Psoas muscle (tissue), 8 donors: ENCODE results near the gene WNT16. TPM values are rescaled to one million over a fixed set of nuclear protein-coding genes. Genes with fewer than 3 reads are reported as not detected.

ENCODE experiments used
- ATAC-seq, 4 donors: fragments of 200-7000 bp; cut with Tn5 transposase; one replicate each; pipeline ENCODE4 v1.9.1; 2020; ENCODE audit warnings: moderate library complexity in 3 of 4, mild to moderate bottlenecking in 2 of 4
- DNase-seq, 2 donors: peaks; one replicate each; pipeline ENCODE4 v3.0.0-alpha.2; 2020
- H3K27ac ChIP-seq: fragments of 200-600 bp; one replicate; pipeline ENCODE4 v1.8.0; 2022
- H3K27me3 ChIP-seq, 3 donors: fragments of 200-600 bp in 1 of 3; one replicate each; pipeline versions ENCODE4 v1.6.1 to v1.8.0; 2013 to 2022; ENCODE audit warnings: low read length in 2 of 3, mild to moderate bottlenecking in 2 of 3, moderate library complexity in 1 of 3; ENCODE audit not compliant: insufficient read depth in 3 of 3
- H3K36me3 ChIP-seq, 2 donors: fragments of 200-600 bp in 1 of 2; one replicate each; pipeline versions ENCODE4 v1.6.1 to v1.8.0; 2013 to 2022; ENCODE audit warnings: low read depth in 1 of 2, mild to moderate bottlenecking in 1 of 2, moderate library complexity in 1 of 2; ENCODE audit not compliant: insufficient read depth in 1 of 2
- H3K4me1 ChIP-seq: fragments of 200-600 bp; one replicate; pipeline ENCODE4 v1.8.0; 2022
- H3K4me3 ChIP-seq: fragments of 200-600 bp; one replicate; pipeline ENCODE4 v1.8.0; 2022; ENCODE audit warnings: mild to moderate bottlenecking
- H3K9me3 ChIP-seq: fragments of 200-600 bp; one replicate; pipeline ENCODE4 v1.8.0; 2022
- CTCF ChIP-seq: fragments of 200-600 bp; IDR thresholded peaks from one replicate; pipeline ENCODE4 v1.8.0; 2022; ENCODE audit warnings: antibody characterized with exemption
- WGBS, 3 donors: extraction: QIAGEN DNeasy Blood & Tissue Kit; methylation state at CpG; one replicate each; pipeline versions ENCODE4 v1.1.6 to v1.1.7; 2013; 5-methylcytosine and 5-hydroxymethylcytosine counted together
- intact Hi-C, 2 donors: fragments of 100-400 bp; cut with DNase I; formaldehyde crosslinking; loops; one replicate each; pipeline versions ENCODE4 v1.11.0 to v1.14.2; 2022
- polyA plus RNA-seq, 3 donors: library from polyadenylated mRNA; stranded (reverse); fragments of 200-250 nt; gene quantifications; one replicate each; pipeline ENCODE4 v1.2.3, GENCODE V29; 2013
- total RNA-seq, 4 donors: library from RNA; stranded (reverse); fragmentation: NEBNext Ultra II Directional in 2 of 4; extraction: Animal tissue kit (Norgen Biotek cat#: 25700) in 2 of 4; gene quantifications; one replicate each; pipeline versions ENCODE4 v1.2.1 to v1.2.4, GENCODE V29; 2021 to 2023
- donor health status: healthy with polysubstance abuse.
- donor health status: DM: no; HTN: no; CAD: no; lungs with moderate emphysema.
- donor health status: Bipolar disorder and iron deficiency.
- donor health status: healthy.
- donor health status: DM: yes; HTN: yes; CAD: no.
- donor health status: DM: no; HTN: no; CAD: no.
- donor health status: DM: no; HTN: no; CAD: no.
- donor health status: DM: yes; HTN: yes; CAD: no.

The WNT16 gene
- total and polyA plus RNA-seq, 7 donors, result 0.22 TPM; not detected in 6

GRCh38 chr7:121331574-121331973 is 2.8 kb downstream of the WNT16 start:
- WGBS, 3 donors, result 82 to 85% (median 84%) methylated on average over 5 of the region's 5 CpGs
- Histone ChIP-seq H3K27ac (no peak overlapping the region), H3K27me3 (peaks cover 0 to 73% (median 19%) of the 10 kb centered on the region in 3 donors), H3K4me1 (peaks cover 9% of the 10 kb centered on the region), H3K4me3 (no peak overlapping the region), H3K36me3 (no peaks in the 10 kb centered on the region), H3K9me3 (no peaks in the 10 kb centered on the region)
- TF ChIP-seq CTCF, result no peak
- no peak for ATAC-seq
- DNase-seq, result no peak
- intact Hi-C loops, result loop anchor here in 1 of 2 donors (10.0 kb wide), 1 partner anchor 207 kb away; no protein-coding TSS in a partner anchor

GRCh38 chr7:121334376-121334775 is 5.6 kb downstream of the WNT16 start:
- H3K9me3 ChIP-seq, result no peaks in the 10 kb centered on the region
- intact Hi-C loops, result loop anchor here in 1 of 2 donors (10.0 kb wide), 1 partner anchor 210 kb away; no protein-coding TSS in a partner anchor
- peaks cover 8% of the 10 kb centered on the region for H3K4me1 ChIP-seq
- DNase-seq, result no peak
- no peaks in the 10 kb centered on the region for H3K36me3 ChIP-seq
- TF ChIP-seq CTCF, result no peak
- ATAC-seq, result no peak
- no peak overlapping the region for H3K27ac ChIP-seq
- no peak overlapping the region for H3K4me3 ChIP-seq
- 95 to 96% (median 96%) methylated on average over 4 of the region's 4 CpGs for WGBS, 3 donors
- peaks cover 0 to 51% (median 7%) of the 10 kb centered on the region in 3 donors for H3K27me3 ChIP-seq

- no peaks in the 10 kb centered on the region for H3K36me3 ChIP-seq
- WGBS, 3 donors, result 82 to 84% (median 83%) methylated on average over 10 of the region's 10 CpGs
- TF ChIP-seq CTCF, result no peak
- intact Hi-C loops, result loop anchor here in 1 of 2 donors (10.0 kb wide), 1 partner anchor 210 kb away; no protein-coding TSS in a partner anchor
- H3K27me3 ChIP-seq, result peaks cover 0 to 44% (median 2%) of the 10 kb centered on the region in 3 donors
- peaks cover 1% of the 10 kb centered on the region for H3K4me1 ChIP-seq
- ATAC-seq (no peak), DNase-seq (no peak)
- H3K9me3 ChIP-seq, result no peaks in the 10 kb centered on the region
- no peak overlapping the region for H3K4me3 ChIP-seq
- H3K27ac ChIP-seq, result no peak overlapping the region
Measured at GRCh38 chr7:121334875-121335648, 6.3 kb downstream of the WNT16 start.

- H3K27ac ChIP-seq, result no peak overlapping the region
- DNase-seq (no peak), ATAC-seq (no peak)
- no peak for TF ChIP-seq CTCF
- peaks cover 0 to 29% (median under 1%) of the 10 kb centered on the region in 3 donors for H3K27me3 ChIP-seq
- H3K4me3 ChIP-seq, result no peak overlapping the region
- WGBS, 3 donors, result 77 to 86% (median 83%) methylated on average over 3 of the region's 3 CpGs
- no peaks in the 10 kb centered on the region for H3K4me1 ChIP-seq
- H3K36me3 ChIP-seq, result no peaks in the 10 kb centered on the region
- H3K9me3 ChIP-seq, result no peaks in the 10 kb centered on the region
- intact Hi-C loops, result loop anchor here in 1 of 2 donors (10.0 kb wide), 1 partner anchor 212 kb away; no protein-coding TSS in a partner anchor
Measured at GRCh38 chr7:121336579-121336978, 7.8 kb downstream of the WNT16 start.
